GM18502 (cell line): Measurements from ENCODE around the gene NT5DC1.
"Not testable (repeated sequence)": the region's sequence is repeated elsewhere in the genome, so short reads cannot be mapped to it uniquely, and the experiment has no call there.

ENCODE experiments used
- ATAC-seq: cut with Tn5 transposase; IDR thresholded peaks from one replicate; pipeline ENCODE4 v1.9.1; 2021; ENCODE audit warnings: mild to moderate bottlenecking; ENCODE audit not compliant: unreplicated experiment, poor library complexity

NT5DC1 gene

GRCh38 chr6:116266803-116267202 is 166.2 kb downstream of the NT5DC1 start:
- ATAC-seq: no peak

GRCh38 chr6:116267836-116268588 is 167.4 kb downstream of the NT5DC1 start:
- peak; percentile 18 for ATAC-seq

GRCh38 chr6:116268589-116269293 is 168.1 kb downstream of the NT5DC1 start:
- peak; percentile 92 for ATAC-seq

GRCh38 chr6:116271149-116271708 is 170.6 kb downstream of the NT5DC1 start:
- ATAC-seq: no peak

GRCh38 chr6:116277124-116277523 is 176.5 kb downstream of the NT5DC1 start:
- no peak for ATAC-seq

GRCh38 chr6:116278481-116278829 is 177.8 kb downstream of the NT5DC1 start:
- ATAC-seq: no peak

- ATAC-seq: peak; percentile 1
Measured at GRCh38 chr6:116278854-116279231, 178.2 kb downstream of the NT5DC1 start.

GRCh38 chr6:116279232-116280160 is 178.8 kb downstream of the NT5DC1 start, which contains the start of gene TSPYL1:
Gene TSPYL1 (minus strand): TSS chr6:116279930. CDS start chr6:116279830, 100 bp downstream.
- peak; percentile 96 for ATAC-seq

GRCh38 chr6:116280161-116280932 is 179.7 kb downstream of the NT5DC1 start:
- ATAC-seq: no peak

- no peak for ATAC-seq
Measured at GRCh38 chr6:116280933-116281316, 180.3 kb downstream of the NT5DC1 start.

- ATAC-seq: no peak
Measured at GRCh38 chr6:116282698-116283097, 182.0 kb downstream of the NT5DC1 start.

GRCh38 chr6:116283191-116283590 is 182.5 kb downstream of the NT5DC1 start:
- no peak for ATAC-seq

GRCh38 chr6:116284984-116285383 is 184.3 kb downstream of the NT5DC1 start:
- ATAC-seq: not testable (repeated sequence)

GRCh38 chr6:116286773-116287358 is 186.2 kb downstream of the NT5DC1 start:
- no peak for ATAC-seq

GRCh38 chr6:116287689-116288282 is 187.1 kb downstream of the NT5DC1 start:
- ATAC-seq: peak; percentile 83

- ATAC-seq: no peak
Measured at GRCh38 chr6:116289876-116290275, 189.2 kb downstream of the NT5DC1 start.

GRCh38 chr6:116290799-116291198 is 190.1 kb downstream of the NT5DC1 start:
- no peak for ATAC-seq

GRCh38 chr6:116291701-116292396 is 191.2 kb downstream of the NT5DC1 start:
- no peak for ATAC-seq
